ENCODE data around the gene NACC1. TPM values are rescaled to one million over a fixed set of nuclear protein-coding genes. Genes with fewer than 3 reads are reported as not detected.

The NACC1 gene
- total and polyA plus RNA-seq, 3 donors from 2014 or later, result 38.2 to 102 (median 75.9) TPM

DNA sequence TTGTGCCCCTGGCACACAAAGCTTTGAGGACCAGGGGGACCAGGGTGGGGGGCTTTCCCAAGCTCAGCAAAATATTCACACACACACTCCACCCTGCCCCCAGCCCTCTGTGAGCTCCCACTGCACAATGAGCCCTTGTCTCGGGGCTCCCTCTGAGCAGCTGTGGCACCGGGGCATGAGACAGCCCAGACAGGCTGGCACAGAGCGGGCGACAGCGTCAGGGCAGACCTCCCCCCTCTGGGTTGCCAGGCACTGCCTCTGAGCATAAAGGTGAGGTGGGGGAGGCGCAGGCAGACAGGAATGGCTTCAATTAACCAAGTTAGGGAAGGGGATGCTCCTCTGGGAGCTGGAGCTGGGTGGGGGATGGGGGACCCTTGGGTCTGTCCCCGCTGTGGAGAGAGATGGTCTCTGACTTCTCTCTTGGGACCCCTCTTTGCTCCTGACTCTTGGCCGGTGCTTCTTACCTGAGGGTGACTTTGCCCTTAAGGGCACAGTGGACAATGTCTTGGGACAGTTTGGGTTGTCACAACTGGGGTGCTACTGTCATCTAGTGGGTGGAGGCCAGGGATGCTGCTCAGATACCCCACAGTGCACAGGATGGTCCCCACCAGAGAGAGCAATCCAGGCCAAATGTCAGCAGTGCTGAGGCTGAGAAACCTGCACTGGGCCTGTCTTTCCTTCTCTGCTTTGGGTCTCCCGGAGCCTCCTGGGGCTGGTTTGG lies 45.7 kb upstream of the NACC1 start:
- intact Hi-C loops (cut with DNase I; ENCODE audit: low total_unique reads), result no loop called here
- H3K27me3 ChIP-seq, result no peaks in the 10 kb centered on the region
- H3K4me3 ChIP-seq, result no peak overlapping the region
- no peak for DNase-seq
- H3K36me3 ChIP-seq (ENCODE audit: low read depth, missing control alignments), result no peaks in the 10 kb centered on the region
- H3K9me3 ChIP-seq, result no peaks in the 10 kb centered on the region
- no peak overlapping the region for H3K27ac ChIP-seq
- TF ChIP-seq POLR2A (IDR thresholded peaks at IDR 0.05), result no peak
- TF ChIP-seq, protein P1, sequence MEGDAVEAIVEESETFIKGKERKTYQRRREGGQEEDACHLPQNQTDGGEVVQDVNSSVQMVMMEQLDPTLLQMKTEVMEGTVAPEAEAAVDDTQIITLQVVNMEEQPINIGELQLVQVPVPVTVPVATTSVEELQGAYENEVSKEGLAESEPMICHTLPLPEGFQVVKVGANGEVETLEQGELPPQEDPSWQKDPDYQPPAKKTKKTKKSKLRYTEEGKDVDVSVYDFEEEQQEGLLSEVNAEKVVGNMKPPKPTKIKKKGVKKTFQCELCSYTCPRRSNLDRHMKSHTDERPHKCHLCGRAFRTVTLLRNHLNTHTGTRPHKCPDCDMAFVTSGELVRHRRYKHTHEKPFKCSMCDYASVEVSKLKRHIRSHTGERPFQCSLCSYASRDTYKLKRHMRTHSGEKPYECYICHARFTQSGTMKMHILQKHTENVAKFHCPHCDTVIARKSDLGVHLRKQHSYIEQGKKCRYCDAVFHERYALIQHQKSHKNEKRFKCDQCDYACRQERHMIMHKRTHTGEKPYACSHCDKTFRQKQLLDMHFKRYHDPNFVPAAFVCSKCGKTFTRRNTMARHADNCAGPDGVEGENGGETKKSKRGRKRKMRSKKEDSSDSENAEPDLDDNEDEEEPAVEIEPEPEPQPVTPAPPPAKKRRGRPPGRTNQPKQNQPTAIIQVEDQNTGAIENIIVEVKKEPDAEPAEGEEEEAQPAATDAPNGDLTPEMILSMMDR (IDR thresholded peaks at IDR 0.05), result no peak
- peaks cover 43% of the 10 kb centered on the region for H3K4me1 ChIP-seq
- 68 to 75% methylated on average over 8 to 9 of the region's 9 CpGs for WGBS, 2 donors

DNA sequence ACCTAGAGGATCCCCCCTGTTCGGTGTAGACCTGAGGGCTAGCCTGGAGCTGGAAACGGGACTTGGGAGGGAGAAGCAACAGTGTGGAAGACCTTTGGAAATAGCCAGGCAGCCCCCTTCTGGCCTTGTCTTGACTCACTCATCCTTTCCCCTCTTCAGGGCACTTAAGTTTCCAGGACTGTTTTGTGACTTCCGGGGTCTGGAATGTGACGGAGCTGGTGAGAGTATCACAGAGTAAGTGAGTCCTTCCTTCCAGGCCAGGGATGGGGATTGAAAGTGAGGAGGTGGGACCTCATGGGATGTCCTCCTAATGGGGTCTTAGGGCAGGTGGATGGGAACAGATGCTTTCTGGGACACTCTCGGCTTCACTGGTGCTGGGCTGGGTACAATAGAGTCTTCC lies 44.8 kb upstream of the NACC1 start:
- intact Hi-C loops (cut with DNase I; ENCODE audit: low total_unique reads), result no loop called here
- DNase-seq, result no peak
- Histone ChIP-seq H3K9me3 (no peaks in the 10 kb centered on the region), H3K27me3 (no peaks in the 10 kb centered on the region), H3K4me3 (no peak overlapping the region), H3K36me3 (ENCODE audit: low read depth, missing control alignments) (no peaks in the 10 kb centered on the region), H3K27ac (no peak overlapping the region), H3K4me1 (peaks cover 49% of the 10 kb centered on the region)
- TF ChIP-seq POLR2A (IDR thresholded peaks at IDR 0.05), result no peak
- TF ChIP-seq, protein P1 (IDR thresholded peaks at IDR 0.05), result no peak
- 85 to 86% methylated on average over 5 of the region's 5 CpGs for WGBS, 2 donors

DNA sequence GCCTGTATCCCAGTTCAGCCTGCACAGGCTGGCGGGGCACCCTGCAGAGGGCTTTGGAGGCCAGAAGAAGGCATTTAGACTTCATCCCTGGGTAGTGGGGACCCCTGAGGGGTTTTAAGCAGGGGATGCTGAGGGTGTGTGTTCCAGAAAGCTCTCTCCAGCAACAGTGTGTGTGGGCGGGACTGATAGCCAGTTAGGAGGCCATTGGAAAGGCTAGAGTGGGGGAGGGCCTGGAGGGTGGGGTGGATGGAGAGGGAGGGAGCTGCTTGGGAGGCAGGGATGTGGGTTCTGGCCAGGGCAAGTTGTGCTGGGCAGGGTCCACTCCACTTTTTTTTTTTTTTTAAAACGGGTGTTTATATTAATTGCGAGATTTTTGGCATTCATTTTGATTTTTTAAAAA lies 43.7 kb upstream of the NACC1 start:
- Histone ChIP-seq H3K9me3 (no peaks in the 10 kb centered on the region), H3K4me3 (no peak overlapping the region), H3K4me1 (peaks cover 49% of the 10 kb centered on the region), H3K36me3 (ENCODE audit: low read depth, missing control alignments) (no peaks in the 10 kb centered on the region), H3K27ac (no peak overlapping the region), H3K27me3 (no peaks in the 10 kb centered on the region)
- TF ChIP-seq, protein P1 (IDR thresholded peaks at IDR 0.05), result no peak
- TF ChIP-seq POLR2A (IDR thresholded peaks at IDR 0.05), result no peak
- no peak for DNase-seq
- intact Hi-C loops (cut with DNase I; ENCODE audit: low total_unique reads), result no loop called here
- WGBS, 2 donors, result 66 to 78% methylated on average over 4 of the region's 4 CpGs

DNA sequence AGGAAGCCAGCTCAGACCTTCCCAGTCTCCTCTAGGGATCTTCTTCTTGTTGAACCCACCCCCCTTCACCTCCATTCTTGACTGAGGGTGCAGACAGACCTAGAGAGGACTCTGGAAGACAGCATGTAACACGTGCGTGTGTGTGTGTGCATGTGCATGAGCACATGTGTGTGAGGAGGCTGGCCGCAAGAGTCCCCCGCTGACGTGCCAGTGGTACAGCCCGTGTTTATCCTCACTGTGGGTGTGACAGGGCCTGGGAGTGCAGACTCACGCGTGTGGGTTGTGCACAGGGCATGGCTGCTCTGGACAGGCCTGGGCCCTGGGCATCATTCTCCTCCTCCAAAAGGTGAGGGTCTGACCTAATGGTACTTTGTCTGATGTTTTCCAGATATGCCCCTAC lies 41.7 kb upstream of the NACC1 start:
- no peaks in the 10 kb centered on the region for H3K36me3 ChIP-seq (ENCODE audit: low read depth, missing control alignments)
- peaks cover 40% of the 10 kb centered on the region for H3K4me1 ChIP-seq
- H3K27me3 ChIP-seq, result no peaks in the 10 kb centered on the region
- intact Hi-C loops (cut with DNase I; ENCODE audit: low total_unique reads), result no loop called here
- no peak for DNase-seq
- WGBS, 2 donors, result 52 to 72% methylated on average over 3 to 8 of the region's 8 CpGs
- no peak overlapping the region for H3K4me3 ChIP-seq
- TF ChIP-seq, protein P1 (IDR thresholded peaks at IDR 0.05), result no peak
- no peak for TF ChIP-seq POLR2A (IDR thresholded peaks at IDR 0.05)
- H3K9me3 ChIP-seq, result no peaks in the 10 kb centered on the region
- H3K27ac ChIP-seq, result no peak overlapping the region

DNA sequence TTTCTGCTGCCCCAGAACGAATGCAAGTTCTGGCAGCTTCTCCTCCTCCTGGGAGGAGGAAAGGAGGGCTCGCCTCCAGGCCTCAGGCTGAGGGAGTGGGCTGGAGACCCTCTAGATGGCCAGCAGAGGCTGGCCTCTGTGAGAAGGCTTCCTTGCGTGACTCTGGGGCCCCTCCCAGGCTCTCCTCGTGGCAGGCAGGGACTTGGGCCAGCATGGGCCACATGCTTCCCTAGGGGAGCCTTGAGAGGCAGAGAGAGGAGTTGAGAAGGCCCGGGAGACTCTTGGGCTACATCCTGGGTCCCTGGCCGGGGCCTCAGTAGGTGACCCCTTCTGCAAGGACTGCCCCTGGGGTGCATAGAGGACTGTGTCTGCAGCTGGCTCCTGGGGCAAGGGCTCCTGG lies 41.3 kb upstream of the NACC1 start:
- no peak for TF ChIP-seq POLR2A (IDR thresholded peaks at IDR 0.05)
- TF ChIP-seq, protein P1 (IDR thresholded peaks at IDR 0.05), result no peak

More for the DNA sequence above, 41.3 kb upstream of the NACC1 start:
- Histone ChIP-seq H3K9me3 (no peaks in the 10 kb centered on the region), H3K27ac (no peak overlapping the region), H3K27me3 (no peaks in the 10 kb centered on the region), H3K4me1 (peaks cover 40% of the 10 kb centered on the region), H3K36me3 (ENCODE audit: low read depth, missing control alignments) (no peaks in the 10 kb centered on the region), H3K4me3 (no peak overlapping the region)
- 48 to 83% methylated on average over 3 to 6 of the region's 6 CpGs for WGBS, 2 donors
- intact Hi-C loops (cut with DNase I; ENCODE audit: low total_unique reads), result no loop called here
- DNase-seq, result no peak

Measured in testis (tissue), 3 donors.